Right atrium auricular region (tissue), 2 donors: ENCODE measurements around the gene PFKFB1. TPM values are rescaled to one million over a fixed set of nuclear protein-coding genes. Genes with fewer than 3 reads are reported as not detected.

ENCODE experiments used
- DNase-seq: peaks from one replicate; pipeline ENCODE4 v3.0.0-alpha.2; 2019; ENCODE audit warnings: low spot score
- H3K27ac ChIP-seq, 2 donors: fragments of 200-600 bp; sonication (generic); 1 replicate in 1 of 2; 2 replicates in 1 of 2; pipeline ENCODE4 v1.5.1; 2016 to 2019
- H3K27me3 ChIP-seq, 2 donors: fragments of 200-600 bp; sonication (generic); one replicate each; pipeline versions ENCODE4 v1.5.1 to v1.6.0; 2017 to 2019
- H3K36me3 ChIP-seq: fragments of 200-600 bp; sonication (generic); one replicate; pipeline ENCODE4 v1.5.1; 2016
- H3K4me1 ChIP-seq, 2 donors: fragments of 200-600 bp; sonication (generic); one replicate each; pipeline versions ENCODE4 v1.5.1 to v1.6.0; 2017 to 2019
- H3K4me3 ChIP-seq, 2 donors: fragments of 200-600 bp; sonication (generic); 1 replicate in 1 of 2; 2 replicates in 1 of 2; pipeline ENCODE4 v1.5.1; 2017 to 2019; ENCODE audit warnings: mild to moderate bottlenecking in 1 of 2, moderate library complexity in 1 of 2
- H3K9me3 ChIP-seq, 2 donors: fragments of 200-600 bp; sonication (generic); one replicate each; pipeline ENCODE4 v1.5.1; 2019
- total RNA-seq, 2 donors: library from RNA; depleted of rRNA; stranded (reverse); fragments of >200 nt; gene quantifications; one replicate each; pipeline ENCODE4 v1.1.0, GENCODE V29; 2016
- TF ChIP-seq, protein P1 (sequence below), 2 donors: fragments of 200-600 bp; sonication (generic); IDR thresholded peaks; one replicate each; pipeline ENCODE4 v1.5.1; 2019; ENCODE audit warnings: antibody characterized with exemption in 2 of 2

The PFKFB1 gene
- total RNA-seq, 2 donors from 2014 or later: not detected

DNA sequence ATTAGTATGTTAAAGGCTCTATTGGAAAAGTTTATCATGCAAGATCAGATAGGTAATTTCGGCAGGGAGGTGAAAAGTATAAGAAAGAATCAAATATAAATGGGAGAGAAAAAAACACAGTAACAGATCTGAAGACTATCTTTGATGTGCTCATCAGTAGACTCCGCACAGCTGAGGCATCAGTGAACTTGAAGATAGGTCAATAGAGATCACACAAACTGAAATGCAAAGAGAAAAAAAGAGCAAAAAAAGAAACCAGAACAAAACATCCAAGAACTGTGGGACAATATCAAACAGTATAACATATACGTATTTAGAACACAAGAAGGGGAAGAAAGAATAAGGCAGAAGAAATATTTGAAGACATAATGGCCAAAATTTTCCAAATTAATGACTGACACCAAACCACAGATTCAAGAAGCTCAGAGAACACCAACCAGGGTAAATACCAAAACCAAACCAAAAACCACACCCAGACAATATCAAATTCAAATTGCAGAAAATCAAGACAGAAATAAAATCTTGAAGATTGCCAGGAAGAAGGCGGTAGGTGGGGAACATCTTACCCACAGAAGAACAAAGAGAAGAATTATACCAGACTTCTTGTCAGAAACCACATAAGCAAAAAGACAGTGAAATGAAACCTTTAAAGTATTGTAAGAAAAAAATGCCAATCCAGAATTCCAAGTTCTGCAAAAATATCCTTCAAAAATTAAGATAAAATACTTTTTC, 29.1 kb downstream of the PFKFB1 start:
- Histone ChIP-seq H3K27ac (no peak overlapping the region), H3K9me3 (peaks cover 0 to 12% of the 10 kb centered on the region in 2 donors), H3K4me3 (no peak overlapping the region), H3K4me1 (no peaks in the 10 kb centered on the region), H3K27me3 (no peaks in the 10 kb centered on the region), H3K36me3 (no peaks in the 10 kb centered on the region)
- no peak for DNase-seq
- TF ChIP-seq, protein P1, sequence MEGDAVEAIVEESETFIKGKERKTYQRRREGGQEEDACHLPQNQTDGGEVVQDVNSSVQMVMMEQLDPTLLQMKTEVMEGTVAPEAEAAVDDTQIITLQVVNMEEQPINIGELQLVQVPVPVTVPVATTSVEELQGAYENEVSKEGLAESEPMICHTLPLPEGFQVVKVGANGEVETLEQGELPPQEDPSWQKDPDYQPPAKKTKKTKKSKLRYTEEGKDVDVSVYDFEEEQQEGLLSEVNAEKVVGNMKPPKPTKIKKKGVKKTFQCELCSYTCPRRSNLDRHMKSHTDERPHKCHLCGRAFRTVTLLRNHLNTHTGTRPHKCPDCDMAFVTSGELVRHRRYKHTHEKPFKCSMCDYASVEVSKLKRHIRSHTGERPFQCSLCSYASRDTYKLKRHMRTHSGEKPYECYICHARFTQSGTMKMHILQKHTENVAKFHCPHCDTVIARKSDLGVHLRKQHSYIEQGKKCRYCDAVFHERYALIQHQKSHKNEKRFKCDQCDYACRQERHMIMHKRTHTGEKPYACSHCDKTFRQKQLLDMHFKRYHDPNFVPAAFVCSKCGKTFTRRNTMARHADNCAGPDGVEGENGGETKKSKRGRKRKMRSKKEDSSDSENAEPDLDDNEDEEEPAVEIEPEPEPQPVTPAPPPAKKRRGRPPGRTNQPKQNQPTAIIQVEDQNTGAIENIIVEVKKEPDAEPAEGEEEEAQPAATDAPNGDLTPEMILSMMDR (IDR thresholded peaks at IDR 0.05): no peak

DNA sequence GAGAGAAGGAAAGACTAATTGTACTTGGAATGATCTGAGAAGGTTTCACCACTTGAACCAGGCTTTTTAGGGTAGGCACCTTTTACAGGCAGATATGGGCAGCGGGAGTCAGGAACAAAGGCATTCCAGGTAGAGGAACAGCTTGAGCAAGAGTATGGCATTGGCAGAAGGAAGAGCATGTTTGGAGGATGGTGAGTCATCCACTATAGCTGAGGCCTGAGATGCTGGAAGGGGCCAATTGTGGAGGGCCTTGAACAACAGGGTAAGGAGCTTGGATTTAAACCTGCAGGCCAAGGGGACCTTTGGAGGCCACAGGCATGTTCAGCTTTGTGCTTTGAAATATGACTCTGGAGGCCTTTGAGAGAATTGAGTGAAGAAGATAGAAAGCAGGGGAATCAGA, 32.2 kb downstream of the PFKFB1 start:
- TF ChIP-seq, protein P1 (IDR thresholded peaks at IDR 0.05): no peak
- no peak overlapping the region for H3K27ac ChIP-seq
- no peaks in the 10 kb centered on the region for H3K27me3 ChIP-seq
- H3K9me3 ChIP-seq: no peaks in the 10 kb centered on the region
- H3K36me3 ChIP-seq: no peaks in the 10 kb centered on the region
- DNase-seq: no peak
- H3K4me1 ChIP-seq: no peaks in the 10 kb centered on the region
- no peak overlapping the region for H3K4me3 ChIP-seq

DNA sequence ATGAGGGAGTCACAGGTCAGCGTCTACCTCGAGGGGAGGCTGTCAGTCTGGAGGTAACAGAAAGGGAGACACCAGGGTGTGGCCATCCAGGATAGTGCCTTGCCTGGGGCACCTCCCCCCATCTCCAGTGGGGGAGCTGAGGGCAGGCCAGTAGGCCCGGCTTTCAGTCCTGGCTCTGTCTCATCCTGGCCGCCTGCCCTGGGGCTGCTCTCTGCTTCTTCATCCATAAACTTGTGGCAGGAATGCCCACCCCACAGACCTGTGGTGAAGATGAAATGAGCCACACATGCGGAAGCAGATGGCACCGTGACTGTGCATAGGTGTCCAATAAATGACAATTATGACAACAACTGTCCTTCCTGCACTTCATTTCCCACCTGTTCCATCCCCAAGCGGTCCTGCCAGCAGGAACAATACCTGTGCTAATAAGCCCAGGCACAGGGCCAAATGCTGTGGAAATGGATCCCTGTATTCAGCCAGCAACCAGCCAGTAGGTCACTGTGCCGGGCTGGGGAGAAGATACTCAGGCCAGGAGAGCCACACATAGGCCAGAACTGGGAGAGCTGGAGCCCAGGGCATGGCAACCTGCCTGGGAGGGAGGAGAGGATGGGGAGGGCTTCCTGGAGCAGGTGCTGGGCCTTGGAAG, 43.1 kb downstream of the PFKFB1 start:
- Histone ChIP-seq H3K36me3 (no peaks in the 10 kb centered on the region), H3K27ac (no peak overlapping the region), H3K4me3 (no peak overlapping the region), H3K9me3 (no peaks in the 10 kb centered on the region), H3K4me1 (no peaks in the 10 kb centered on the region), H3K27me3 (no peaks in the 10 kb centered on the region)
- no peak for DNase-seq
- TF ChIP-seq, protein P1 (IDR thresholded peaks at IDR 0.05): no peak

DNA sequence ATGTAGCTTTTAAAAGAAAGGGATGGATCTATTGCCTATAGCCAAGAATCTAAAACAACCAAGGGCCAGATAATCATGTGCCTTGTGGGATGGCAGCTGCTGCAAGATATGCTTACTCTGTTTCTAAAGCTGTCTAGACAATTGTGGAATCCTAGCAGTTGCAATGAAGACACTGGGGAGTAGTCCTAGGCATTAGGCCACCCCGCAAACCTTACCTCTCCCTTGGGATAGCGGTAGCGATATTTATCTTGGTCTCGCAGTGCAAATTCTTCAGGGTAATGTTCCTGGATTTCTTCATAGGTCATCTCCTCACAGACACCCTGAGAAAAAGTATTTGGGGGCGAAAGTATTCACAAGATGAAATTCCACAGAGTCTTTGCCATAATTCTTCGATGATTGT, 48.8 kb downstream of the PFKFB1 start:
- Histone ChIP-seq H3K9me3 (no peaks in the 10 kb centered on the region), H3K4me1 (no peaks in the 10 kb centered on the region), H3K36me3 (no peaks in the 10 kb centered on the region), H3K27ac (no peak overlapping the region), H3K27me3 (no peaks in the 10 kb centered on the region), H3K4me3 (no peak overlapping the region)
- TF ChIP-seq, protein P1 (IDR thresholded peaks at IDR 0.05): no peak
- DNase-seq: no peak

DNA sequence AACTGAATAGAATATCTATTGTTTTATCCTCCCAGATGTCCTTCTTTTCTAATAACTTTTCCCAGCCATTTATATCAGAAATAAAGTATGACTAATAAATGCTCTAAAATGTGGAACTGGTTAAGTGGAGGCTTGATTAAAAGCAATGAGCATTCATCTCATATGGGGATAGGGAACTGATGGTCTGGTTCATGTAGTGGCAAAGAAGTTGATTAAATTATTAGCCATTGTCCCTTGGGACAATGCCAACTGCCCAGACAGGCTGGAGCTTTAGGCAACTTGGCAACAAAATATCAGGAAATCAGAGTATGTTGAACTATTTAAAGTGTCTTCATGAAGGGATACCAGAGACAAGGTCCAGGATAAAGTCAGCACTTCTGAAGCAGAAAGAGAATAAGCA, 49.2 kb downstream of the PFKFB1 start:
- no peak overlapping the region for H3K27ac ChIP-seq
- no peaks in the 10 kb centered on the region for H3K27me3 ChIP-seq
- TF ChIP-seq, protein P1 (IDR thresholded peaks at IDR 0.05): no peak
- no peaks in the 10 kb centered on the region for H3K4me1 ChIP-seq
- H3K9me3 ChIP-seq: no peaks in the 10 kb centered on the region
- H3K4me3 ChIP-seq: no peak overlapping the region
- DNase-seq: no peak
- no peaks in the 10 kb centered on the region for H3K36me3 ChIP-seq
